Fibroblast of lung (primary cell): ENCODE measurements around the gene PPP1R16B.

ENCODE experiments used
- EZH2 ChIP-seq: IDR thresholded peaks from 2 replicates; pipeline ENCODE4 v1.5.1; 2012; ENCODE audit warnings: low read length, control low read depth, mild to moderate bottlenecking; ENCODE audit errors: missing control alignments
- TF ChIP-seq, protein P1 (sequence below), 2 donors: IDR thresholded peaks in 1 of 2; conservative IDR thresholded peaks in 1 of 2; 1 replicate in 1 of 2; 2 replicates in 1 of 2; pipeline ENCODE4 v1.5.1; 2011 to 2012; ENCODE audit warnings: low read length in 2 of 2, control low read depth in 1 of 2, inconsistent platforms in 1 of 2, low read depth in 1 of 2, mild to moderate bottlenecking in 1 of 2

DNA sequence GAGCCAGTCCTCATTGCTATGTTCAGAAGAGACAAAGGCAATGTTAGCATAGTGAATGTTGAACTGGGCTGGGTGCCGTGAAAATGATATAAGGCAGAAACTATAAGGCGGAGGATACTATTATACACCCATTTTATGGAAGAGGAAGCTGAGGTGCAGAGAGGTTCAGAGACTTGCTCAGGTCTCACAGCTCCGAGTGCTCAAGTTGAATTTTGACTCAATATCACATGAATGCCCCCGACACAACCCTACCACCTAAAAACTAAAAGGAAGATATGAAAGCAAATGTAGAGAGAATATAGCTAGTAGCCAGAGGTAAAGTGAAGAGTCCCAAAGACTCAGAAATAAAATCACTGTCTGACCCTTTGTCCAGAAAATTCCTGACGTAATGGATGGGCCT is 56.7 kb downstream of the PPP1R16B start:
- TF ChIP-seq, protein P1, sequence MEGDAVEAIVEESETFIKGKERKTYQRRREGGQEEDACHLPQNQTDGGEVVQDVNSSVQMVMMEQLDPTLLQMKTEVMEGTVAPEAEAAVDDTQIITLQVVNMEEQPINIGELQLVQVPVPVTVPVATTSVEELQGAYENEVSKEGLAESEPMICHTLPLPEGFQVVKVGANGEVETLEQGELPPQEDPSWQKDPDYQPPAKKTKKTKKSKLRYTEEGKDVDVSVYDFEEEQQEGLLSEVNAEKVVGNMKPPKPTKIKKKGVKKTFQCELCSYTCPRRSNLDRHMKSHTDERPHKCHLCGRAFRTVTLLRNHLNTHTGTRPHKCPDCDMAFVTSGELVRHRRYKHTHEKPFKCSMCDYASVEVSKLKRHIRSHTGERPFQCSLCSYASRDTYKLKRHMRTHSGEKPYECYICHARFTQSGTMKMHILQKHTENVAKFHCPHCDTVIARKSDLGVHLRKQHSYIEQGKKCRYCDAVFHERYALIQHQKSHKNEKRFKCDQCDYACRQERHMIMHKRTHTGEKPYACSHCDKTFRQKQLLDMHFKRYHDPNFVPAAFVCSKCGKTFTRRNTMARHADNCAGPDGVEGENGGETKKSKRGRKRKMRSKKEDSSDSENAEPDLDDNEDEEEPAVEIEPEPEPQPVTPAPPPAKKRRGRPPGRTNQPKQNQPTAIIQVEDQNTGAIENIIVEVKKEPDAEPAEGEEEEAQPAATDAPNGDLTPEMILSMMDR (conservative IDR thresholded peaks at IDR 0.05 in 1 of 2, IDR thresholded peaks at IDR 0.05 in 1 of 2; ENCODE audit: low read depth in 1 of 2, low read length in 2 of 2), result no peak
- no peak for TF ChIP-seq EZH2
